ENCODE results near the gene ERCC5.
A peak's percentile ranks its signal among the peaks of the same experiment; 100 is the strongest.

DNA sequence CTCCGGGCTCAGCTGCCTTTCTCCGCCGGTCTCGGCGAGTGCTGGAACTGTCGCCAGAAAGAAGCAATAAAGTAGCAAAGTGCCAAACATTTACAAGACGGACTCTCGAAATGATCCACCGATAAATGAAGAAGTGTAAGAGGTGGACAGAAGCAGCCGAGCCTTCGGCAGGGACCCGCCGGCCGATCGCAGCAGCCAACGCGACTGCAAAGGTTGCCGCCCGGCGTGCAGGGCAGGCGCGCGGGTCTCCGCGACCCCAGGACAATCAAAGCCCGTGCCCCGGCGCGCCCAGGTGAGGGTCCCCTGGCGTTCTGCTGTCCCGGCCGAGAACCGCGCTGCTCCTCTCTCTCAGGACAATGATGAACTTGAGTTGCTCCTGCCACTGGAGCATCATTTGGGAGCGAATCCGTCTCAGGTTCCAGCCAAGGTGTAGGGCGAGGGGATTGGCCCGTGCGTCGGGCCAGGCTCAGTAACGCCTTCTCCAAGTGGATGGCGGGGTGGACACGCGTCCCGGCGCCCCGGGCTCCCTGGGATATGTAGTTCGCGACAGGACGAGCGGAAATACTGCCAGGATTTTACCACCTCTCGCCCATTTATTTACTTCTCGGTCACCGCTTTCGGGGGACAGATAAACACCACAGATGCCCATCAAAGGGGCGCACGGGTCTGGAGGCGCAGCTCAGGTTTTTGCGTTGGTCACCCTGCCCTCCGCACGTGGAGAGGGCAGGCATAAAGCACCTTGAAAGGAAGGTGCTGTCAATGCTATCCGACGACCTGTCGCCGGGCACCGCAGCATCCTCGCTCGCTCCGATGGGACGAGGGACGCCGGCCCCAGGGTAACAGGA lies 47.0 kb upstream of the ERCC5 start, which contains the start of the genes BIVM and POGLUT2:
- TF ChIP-seq XRCC4 (IDR thresholded peaks at IDR 0.05; ENCODE audit: extremely low read depth, insufficient read depth, insufficient read length) (no peak), ZNF224 (CRISPR knock-in tag; IDR thresholded peaks at IDR 0.05) (no peak), POLR2A (conservative IDR thresholded peaks at IDR 0.05) (peak; percentile 55; the same call in 1 of the 2 replicates), EP300 (IDR thresholded peaks at IDR 0.05; ENCODE audit: low read length) (no peak), MCM5 (IDR thresholded peaks at IDR 0.05; ENCODE audit: low read depth) (no peak), ZSCAN29 (IDR thresholded peaks at IDR 0.05) (no peak), JUN (IDR thresholded peaks at IDR 0.05; ENCODE audit: borderline replicate concordance, low read depth, low read length) (no peak), JUN (CRISPR knock-in tag; IDR thresholded peaks at IDR 0.05; ENCODE audit: borderline replicate concordance) (no peak), MCM2 (IDR thresholded peaks at IDR 0.05; ENCODE audit: low read depth) (no peak), GATA2 (CRISPR knock-in tag; IDR thresholded peaks at IDR 0.05) (no peak), CREM (IDR thresholded peaks at IDR 0.05; ENCODE audit: low read depth) (peak; percentile 91)
- TF ChIP-seq, protein P1, sequence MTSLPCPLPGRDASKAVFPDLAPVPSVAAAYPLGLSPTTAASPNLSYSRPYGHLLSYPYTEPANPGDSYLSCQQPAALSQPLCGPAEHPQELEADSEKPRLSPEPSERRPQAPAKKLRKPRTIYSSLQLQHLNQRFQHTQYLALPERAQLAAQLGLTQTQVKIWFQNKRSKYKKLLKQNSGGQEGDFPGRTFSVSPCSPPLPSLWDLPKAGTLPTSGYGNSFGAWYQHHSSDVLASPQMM (CRISPR knock-in tag; IDR thresholded peaks at IDR 0.05): no peak
- TF ChIP-seq, protein P2, sequence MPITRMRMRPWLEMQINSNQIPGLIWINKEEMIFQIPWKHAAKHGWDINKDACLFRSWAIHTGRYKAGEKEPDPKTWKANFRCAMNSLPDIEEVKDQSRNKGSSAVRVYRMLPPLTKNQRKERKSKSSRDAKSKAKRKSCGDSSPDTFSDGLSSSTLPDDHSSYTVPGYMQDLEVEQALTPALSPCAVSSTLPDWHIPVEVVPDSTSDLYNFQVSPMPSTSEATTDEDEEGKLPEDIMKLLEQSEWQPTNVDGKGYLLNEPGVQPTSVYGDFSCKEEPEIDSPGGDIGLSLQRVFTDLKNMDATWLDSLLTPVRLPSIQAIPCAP (CRISPR knock-in tag; IDR thresholded peaks at IDR 0.05; ENCODE audit: borderline replicate concordance): no peak
- TF ChIP-seq, protein P3, sequence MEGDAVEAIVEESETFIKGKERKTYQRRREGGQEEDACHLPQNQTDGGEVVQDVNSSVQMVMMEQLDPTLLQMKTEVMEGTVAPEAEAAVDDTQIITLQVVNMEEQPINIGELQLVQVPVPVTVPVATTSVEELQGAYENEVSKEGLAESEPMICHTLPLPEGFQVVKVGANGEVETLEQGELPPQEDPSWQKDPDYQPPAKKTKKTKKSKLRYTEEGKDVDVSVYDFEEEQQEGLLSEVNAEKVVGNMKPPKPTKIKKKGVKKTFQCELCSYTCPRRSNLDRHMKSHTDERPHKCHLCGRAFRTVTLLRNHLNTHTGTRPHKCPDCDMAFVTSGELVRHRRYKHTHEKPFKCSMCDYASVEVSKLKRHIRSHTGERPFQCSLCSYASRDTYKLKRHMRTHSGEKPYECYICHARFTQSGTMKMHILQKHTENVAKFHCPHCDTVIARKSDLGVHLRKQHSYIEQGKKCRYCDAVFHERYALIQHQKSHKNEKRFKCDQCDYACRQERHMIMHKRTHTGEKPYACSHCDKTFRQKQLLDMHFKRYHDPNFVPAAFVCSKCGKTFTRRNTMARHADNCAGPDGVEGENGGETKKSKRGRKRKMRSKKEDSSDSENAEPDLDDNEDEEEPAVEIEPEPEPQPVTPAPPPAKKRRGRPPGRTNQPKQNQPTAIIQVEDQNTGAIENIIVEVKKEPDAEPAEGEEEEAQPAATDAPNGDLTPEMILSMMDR (IDR thresholded peaks at IDR 0.05 in 2 of 3, conservative IDR thresholded peaks at IDR 0.05 in 1 of 3; ENCODE audit: insufficient read depth in 2 of 3, low read depth in 1 of 3, low read length in 3 of 3): no peak
- TF ChIP-seq, protein P4, sequence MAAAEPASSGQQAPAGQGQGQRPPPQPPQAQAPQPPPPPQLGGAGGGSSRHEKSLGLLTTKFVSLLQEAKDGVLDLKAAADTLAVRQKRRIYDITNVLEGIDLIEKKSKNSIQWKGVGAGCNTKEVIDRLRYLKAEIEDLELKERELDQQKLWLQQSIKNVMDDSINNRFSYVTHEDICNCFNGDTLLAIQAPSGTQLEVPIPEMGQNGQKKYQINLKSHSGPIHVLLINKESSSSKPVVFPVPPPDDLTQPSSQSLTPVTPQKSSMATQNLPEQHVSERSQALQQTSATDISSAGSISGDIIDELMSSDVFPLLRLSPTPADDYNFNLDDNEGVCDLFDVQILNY (CRISPR knock-in tag; IDR thresholded peaks at IDR 0.05): no peak

Data from K562 (cell line).